H1 (cell line): ENCODE data around the gene TTC8. TPM values are rescaled to one million over a fixed set of nuclear protein-coding genes. Genes with fewer than 3 reads are reported as not detected.

Experiments
- CTCF ChIA-PET: fragments of 300-600 bp; sonication (Branson Sonifier 250); formaldehyde crosslinking; loops from one replicate; lab custom pipeline; 2021; ENCODE audit not compliant: partially characterized antibody; lab: Charles Lee
- POLR2A ChIA-PET: fragments of 300-600 bp; sonication (Branson Sonifier 250); formaldehyde crosslinking; loops from one replicate; lab custom pipeline; 2021; ENCODE audit warnings: inconsistent platforms; ENCODE audit not compliant: partially characterized antibody; lab: Charles Lee
- DNase-seq, 2 experiments: peaks; one replicate each; pipeline versions ENCODE4 v3.0.0 to v3.0.0-alpha.2; 2010 to 2022; ENCODE audit warnings: low spot score in 2 of 2, low read depth in 1 of 2, mixed read lengths in 1 of 2
- FAIRE-seq: peaks from 2 replicates; lab custom pipeline; 2011; peaks lifted over from hg19 to GRCh38; lab: Jason Lieb, UNC
- H2AFZ ChIP-seq: 2 replicates; pipeline ENCODE4 v1.8.1; 2012; ENCODE audit warnings: low read length, inconsistent platforms
- H2AK5ac ChIP-seq: 2 replicates; pipeline ENCODE4 v1.6.1; 2013; ENCODE audit warnings: low read depth, low read length
- H2BK120ac ChIP-seq: replicated peaks from 2 replicates; pipeline ENCODE3; 2013; ENCODE audit warnings: low read depth, low read length, inconsistent platforms
- H2BK12ac ChIP-seq: 2 replicates; pipeline ENCODE4 v1.6.1; 2013; ENCODE audit warnings: low read depth, low read length
- H2BK15ac ChIP-seq: 2 replicates; pipeline ENCODE4 v1.6.1; 2013; ENCODE audit warnings: low read length
- H2BK20ac ChIP-seq: 2 replicates; pipeline ENCODE4 v1.6.1; 2013; ENCODE audit warnings: low read length
- H2BK5ac ChIP-seq: 2 replicates; pipeline ENCODE4 v1.6.1; 2013; ENCODE audit warnings: low read depth, low read length
- H3K14ac ChIP-seq: 2 replicates; pipeline ENCODE4 v1.6.1; 2013; ENCODE audit warnings: inconsistent platforms; ENCODE audit not compliant: insufficient read length
- H3K18ac ChIP-seq: 2 replicates; pipeline ENCODE4 v1.6.1; 2013; ENCODE audit warnings: low read length; ENCODE audit errors: extremely low read depth
- H3K23ac ChIP-seq: 2 replicates; pipeline ENCODE4 v1.6.1; 2013; ENCODE audit warnings: inconsistent platforms; ENCODE audit not compliant: insufficient read length
- H3K23me2 ChIP-seq: 2 replicates; pipeline ENCODE4 v1.6.1; 2013; ENCODE audit warnings: low read depth, low read length
- H3K27ac ChIP-seq: 2 replicates; pipeline ENCODE4 v1.6.1; 2011; ENCODE audit warnings: low read depth, low read length, inconsistent platforms
- H3K27me3 ChIP-seq, 4 experiments: replicated peaks in 1 of 4; 1 replicate in 1 of 4; 2 replicates in 3 of 4; pipeline versions ENCODE4 v1.6.1 to v1.8.1; 2011 to 2013; ENCODE audit warnings: low read length in 3 of 4, mild to moderate bottlenecking in 3 of 4, inconsistent platforms in 2 of 4, mixed read lengths in 2 of 4, moderate library complexity in 1 of 4; ENCODE audit not compliant: control insufficient read depth in 3 of 4, insufficient read depth in 3 of 4; ENCODE audit errors: extremely low read depth in 1 of 4
- H3K36me3 ChIP-seq, 4 experiments: 2 replicates each; pipeline versions ENCODE4 v1.6.1 to v1.8.1; 2011 to 2013; ENCODE audit warnings: mild to moderate bottlenecking in 4 of 4, low read length in 3 of 4, moderate library complexity in 2 of 4, control low read depth in 1 of 4, inconsistent platforms in 1 of 4; ENCODE audit not compliant: insufficient read depth in 4 of 4, control insufficient read depth in 2 of 4
- H3K4ac ChIP-seq: replicated peaks from 2 replicates; pipeline ENCODE3; 2013; ENCODE audit warnings: low read length, low read depth, mixed read lengths, inconsistent platforms; ENCODE audit not compliant: insufficient read length
- H3K4me1 ChIP-seq, 4 experiments: replicated peaks in 1 of 4; 1 replicate in 1 of 4; 2 replicates in 3 of 4; pipeline versions ENCODE4 v1.6.1 to v1.8.1; 2011 to 2013; ENCODE audit warnings: low read length in 3 of 4, inconsistent platforms in 2 of 4, mixed read lengths in 1 of 4; ENCODE audit not compliant: insufficient read depth in 4 of 4, control insufficient read depth in 3 of 4
- H3K4me2 ChIP-seq, 2 experiments: 2 replicates each; pipeline versions ENCODE4 v1.6.1 to v1.8.1; 2011 to 2013; ENCODE audit warnings: low read depth in 2 of 2, low read length in 2 of 2, control low read depth in 1 of 2, inconsistent platforms in 1 of 2, mild to moderate bottlenecking in 1 of 2; ENCODE audit not compliant: insufficient read depth in 1 of 2
- H3K4me3 ChIP-seq, 4 experiments: fragments of 200-600, 300-600 bp in 1 of 4; sonication (generic), shearing (Covaris generic), sonication (Bioruptor Twin) in 1 of 4; 2 replicates each; pipeline versions ENCODE4 v1.5.1 to v1.8.1; 2011 to 2016; ENCODE audit warnings: low read length in 4 of 4, low read depth in 3 of 4, control low read depth in 2 of 4, inconsistent platforms in 2 of 4, mild to moderate bottlenecking in 2 of 4, mixed read lengths in 1 of 4, moderate library complexity in 1 of 4; ENCODE audit not compliant: insufficient read depth in 2 of 4; ENCODE audit errors: extremely low read depth in 1 of 4
- H3K56ac ChIP-seq: replicated peaks from 2 replicates; pipeline ENCODE3; 2013; ENCODE audit warnings: low read depth, mild to moderate bottlenecking, mixed read lengths, low read length, inconsistent platforms; ENCODE audit not compliant: insufficient read length
- H3K79me1 ChIP-seq: 2 replicates; pipeline ENCODE4 v1.6.1; 2013; ENCODE audit warnings: low read depth, low read length, control low read depth
- H3K79me2 ChIP-seq, 2 experiments: 2 replicates each; pipeline versions ENCODE4 v1.6.1 to v1.8.1; 2012 to 2013; ENCODE audit warnings: low read length in 2 of 2, mild to moderate bottlenecking in 2 of 2, inconsistent platforms in 1 of 2; ENCODE audit not compliant: insufficient read depth in 2 of 2, control insufficient read depth in 1 of 2
- H3K9ac ChIP-seq, 4 experiments: replicated peaks in 1 of 4; 1 replicate in 1 of 4; 2 replicates in 3 of 4; pipeline versions ENCODE4 v1.6.1 to v1.8.1; 2011 to 2013; ENCODE audit warnings: low read depth in 3 of 4, low read length in 3 of 4, control low read depth in 2 of 4, mild to moderate bottlenecking in 2 of 4, moderate library complexity in 2 of 4, inconsistent platforms in 1 of 4; ENCODE audit errors: extremely low read depth in 1 of 4
- H3K9me3 ChIP-seq, 2 experiments: 2 replicates each; pipeline versions ENCODE4 v1.6.1 to v1.8.1; 2012 to 2013; ENCODE audit warnings: mild to moderate bottlenecking in 2 of 2, moderate library complexity in 2 of 2, control low read depth in 1 of 2, inconsistent platforms in 1 of 2, low read depth in 1 of 2, low read length in 1 of 2, mixed read lengths in 1 of 2; ENCODE audit not compliant: insufficient read depth in 2 of 2
- H4K20me1 ChIP-seq, 2 experiments: replicated peaks in 1 of 2; 2 replicates each; pipeline versions ENCODE3 to v1.8.1; 2011 to 2013; ENCODE audit warnings: inconsistent platforms in 2 of 2, low read length in 2 of 2, mild to moderate bottlenecking in 1 of 2; ENCODE audit not compliant: insufficient read depth in 2 of 2, control insufficient read depth in 1 of 2
- H4K5ac ChIP-seq: 2 replicates; pipeline ENCODE4 v1.6.1; 2013; ENCODE audit warnings: low read length, low read depth, mixed read lengths, inconsistent platforms; ENCODE audit not compliant: insufficient read length
- H4K8ac ChIP-seq: 2 replicates; pipeline ENCODE4 v1.8.0; 2013; ENCODE audit warnings: mild to moderate bottlenecking, moderate library complexity, low read length, inconsistent platforms; ENCODE audit not compliant: insufficient read depth; ENCODE audit errors: extremely low read depth
- H4K91ac ChIP-seq: replicated peaks from 2 replicates; pipeline ENCODE3; 2013; ENCODE audit warnings: low read length, mixed read lengths, inconsistent platforms; ENCODE audit not compliant: insufficient read length
- POU5F1 ChIP-seq: IDR thresholded peaks from 2 replicates; pipeline ENCODE4 v1.6.1; 2011; ENCODE audit warnings: low read depth, mild to moderate bottlenecking, low read length, moderate library complexity
- WGBS, 2 experiments: shearing (Covaris generic) in 1 of 2; methylation state at CpG; one replicate each; pipeline versions ENCODE4 v1.1.6 to v1.1.7; 2013 to 2015; ENCODE audit warnings: low lambda C conversion rate in 2 of 2, mixed read lengths in 2 of 2, inconsistent platforms in 1 of 2, low coverage in 1 of 2, missing lambda C conversion rate in 1 of 2; ENCODE audit not compliant: insufficient replicate concordance in 2 of 2, insufficient coverage in 1 of 2, insufficient read length in 1 of 2; ENCODE audit errors: extremely low coverage in 1 of 2, missing lambda C conversion rate in 1 of 2; 5-methylcytosine and 5-hydroxymethylcytosine counted together
- polyA plus RNA-seq, 7 experiments: library from polyadenylated mRNA; depleted of rRNA in 3 of 7; stranded (reverse) in 5 of 7; unstranded in 2 of 7; fragments of >200 nt in 5 of 7; fragments of 200-250 nt in 2 of 7; gene quantifications; 1 replicate in 5 of 7; 2 replicates in 1 of 7; 4 replicates in 1 of 7; pipeline versions ENCODE4 v1.2.1 to v1.2.3, GENCODE V29; 2011 to 2013; ENCODE audit warnings: missing spikeins in 2 of 7, mixed read lengths in 2 of 7
- total RNA-seq: library from RNA; stranded (reverse); fragmentation: NEBNext Ultra II Directional; extraction: Animal tissue kit (Norgen Biotek cat#: 25700); gene quantifications from 2 replicates; pipeline ENCODE4 v1.2.1, GENCODE V29; 2021

TTC8 gene
- total and polyA plus RNA-seq, 2 of the 8 experiments (the other 6 are each of a cell fraction or from before 2014, with no cell fraction given), result 13.1 to 13.5 TPM

DNA sequence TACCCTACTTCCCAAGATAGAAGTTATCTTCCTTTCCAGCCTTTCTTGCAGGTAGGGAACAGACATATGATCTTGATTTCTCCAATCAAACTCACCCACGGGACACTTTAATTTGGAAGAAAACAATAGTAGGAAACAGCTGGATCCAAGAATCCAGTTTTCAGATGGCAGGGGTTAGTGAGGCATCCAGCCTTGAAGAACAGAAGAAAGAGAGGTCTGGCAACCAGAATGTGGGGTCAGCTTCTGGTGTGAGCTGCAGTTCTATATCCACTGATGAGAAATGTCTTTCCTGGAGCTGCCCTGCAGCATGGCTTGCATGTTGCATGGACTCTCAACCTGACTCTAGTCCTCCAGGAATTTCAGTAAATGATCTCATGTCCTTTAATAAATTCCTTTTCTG, 83.8 kb downstream of the TTC8 start:
- Histone ChIP-seq H3K14ac (no peak overlapping the region), H2BK5ac (no peak overlapping the region), H3K27me3 (no peaks in the 10 kb centered on the region), H3K4ac (no peak overlapping the region), H2BK120ac (no peak overlapping the region), H3K56ac (no peak overlapping the region), H3K23ac (no peak overlapping the region), H2BK15ac (no peak overlapping the region), H3K79me2 (no peaks in the 10 kb centered on the region), H3K9ac (no peak overlapping the region), H2BK12ac (no peak overlapping the region), H3K79me1 (no peaks in the 10 kb centered on the region), H4K20me1 (no peaks in the 10 kb centered on the region), H3K23me2 (no peaks in the 10 kb centered on the region), H4K91ac (no peak overlapping the region), H4K8ac (no peak overlapping the region), H3K4me3 (no peak overlapping the region), H2AFZ (no peak overlapping the region), H3K18ac (no peak overlapping the region), H2BK20ac (no peak overlapping the region), H3K9me3 (peaks cover 0 to 4% of the 10 kb centered on the region in 2 experiments; a peak in 1 of 4 replicates), H2AK5ac (no peak overlapping the region), H3K4me2 (no peak overlapping the region), H4K5ac (no peak overlapping the region), H3K27ac (no peak overlapping the region), H3K4me1 (no peaks in the 10 kb centered on the region), H3K36me3 (no peaks in the 10 kb centered on the region)
- ChIA-PET POLR2A (no interaction called here), CTCF (interaction anchor here (1.1 kb wide), 1 partner anchor 8 kb away, joined by 3 read pairs; no protein-coding TSS in a partner anchor)
- TF ChIP-seq POU5F1, result no peak
- DNase-seq (no peak), FAIRE-seq (no peak)
- 86% methylated on average over 1 of the region's 1 CpG; no CpG with 5 or more reads in 1 of the 2 experiments for WGBS, 2 experiments
